ENCODE results near the gene C9orf72.
"Not testable (repeated sequence)": the region's sequence is repeated elsewhere in the genome, so short reads cannot be mapped to it uniquely, and the experiment has no call there.

The C9orf72 gene

GRCh38 chr9:27514551-27514950 is 58.7 kb downstream of the C9orf72 start:
- DNase-seq (ENCODE audit: low read depth in 2 of 2) = no peak

- DNase-seq (ENCODE audit: low read depth in 2 of 2) = no peak
Measured at GRCh38 chr9:27511771-27512170, 61.5 kb downstream of the C9orf72 start.

GRCh38 chr9:27510780-27511179 is 62.5 kb downstream of the C9orf72 start:
- no peak for DNase-seq (ENCODE audit: low read depth in 2 of 2)

GRCh38 chr9:27506981-27507380 is 66.3 kb downstream of the C9orf72 start:
- no peak for DNase-seq (ENCODE audit: low read depth in 2 of 2)

- no peak for DNase-seq (ENCODE audit: low read depth in 2 of 2)
Measured at GRCh38 chr9:27505744-27506161, 67.5 kb downstream of the C9orf72 start.

- DNase-seq (ENCODE audit: low read depth in 2 of 2) = no peak
Measured at GRCh38 chr9:27504259-27504658, 69.0 kb downstream of the C9orf72 start.

- DNase-seq (ENCODE audit: low read depth in 2 of 2) = no peak
Measured at GRCh38 chr9:27503623-27504022, 69.7 kb downstream of the C9orf72 start.

GRCh38 chr9:27500902-27501301 is 72.4 kb downstream of the C9orf72 start:
- not testable (repeated sequence) for DNase-seq (ENCODE audit: low read depth in 2 of 2)

- no peak for DNase-seq (ENCODE audit: low read depth in 2 of 2)
Measured at GRCh38 chr9:27499451-27499850, 73.8 kb downstream of the C9orf72 start.

GRCh38 chr9:27497883-27498417 is 75.3 kb downstream of the C9orf72 start:
- DNase-seq (ENCODE audit: low read depth in 2 of 2) = no peak
